Activated naive CD8-positive, alpha-beta T cell (primary cell): Measurements from ENCODE around the gene OXLD1.
A peak's percentile ranks its signal among the peaks of the same experiment; 100 is the strongest.
"Not testable (repeated sequence)": the region's sequence is repeated elsewhere in the genome, so short reads cannot be mapped to it uniquely, and the experiment has no call there.

Experiments
- H3K27ac Mint-ChIP-seq: one replicate; pipeline ENCODE4 v1.8.0; 2021; ENCODE audit warnings: mixed read lengths
- H3K27me3 Mint-ChIP-seq: one replicate; pipeline ENCODE4 v1.8.0; 2021; ENCODE audit warnings: mixed read lengths
- H3K36me3 Mint-ChIP-seq: one replicate; pipeline ENCODE4 v1.8.0; 2021; ENCODE audit warnings: mixed read lengths
- H3K4me1 Mint-ChIP-seq: one replicate; pipeline ENCODE4 v1.8.0; 2021; ENCODE audit warnings: low read depth, mixed read lengths
- H3K4me3 Mint-ChIP-seq: one replicate; pipeline ENCODE4 v1.8.0; 2021; ENCODE audit warnings: mild to moderate bottlenecking, mixed read lengths
- H3K9me3 Mint-ChIP-seq: one replicate; pipeline ENCODE4 v1.8.0; 2021; ENCODE audit warnings: low read depth, mixed read lengths

OXLD1 gene

GRCh38 chr17:81635973-81636504 is 30.4 kb downstream of the OXLD1 start:
- Mint-ChIP-seq H3K4me1 (peaks cover 25% of the 10 kb centered on the region), H3K27ac (peak overlapping the region; percentile 94), H3K9me3 (no peaks in the 10 kb centered on the region), H3K27me3 (no peaks in the 10 kb centered on the region), H3K36me3 (peaks cover 2% of the 10 kb centered on the region), H3K4me3 (peak overlapping the region; percentile 98)

GRCh38 chr17:81635431-81635830 is 31.0 kb downstream of the OXLD1 start:
- peaks cover 25% of the 10 kb centered on the region for H3K4me1 Mint-ChIP-seq
- H3K9me3 Mint-ChIP-seq: no peaks in the 10 kb centered on the region
- H3K36me3 Mint-ChIP-seq: peaks cover 2% of the 10 kb centered on the region
- peak overlapping the region; percentile 98 for H3K4me3 Mint-ChIP-seq
- H3K27ac Mint-ChIP-seq: peak overlapping the region; percentile 58
- H3K27me3 Mint-ChIP-seq: no peaks in the 10 kb centered on the region

GRCh38 chr17:81631482-81631881 is 34.9 kb downstream of the OXLD1 start:
- Mint-ChIP-seq H3K27me3 (no peaks in the 10 kb centered on the region), H3K4me3 (no peak overlapping the region), H3K36me3 (peaks cover 6% of the 10 kb centered on the region), H3K9me3 (no peaks in the 10 kb centered on the region), H3K4me1 (peaks cover 24% of the 10 kb centered on the region), H3K27ac (no peak overlapping the region)

- Mint-ChIP-seq H3K4me3 (no peak overlapping the region), H3K36me3 (peaks cover 12% of the 10 kb centered on the region)
These were observed 36.1 kb downstream of the OXLD1 start for GRCh38 chr17:81630274-81630673.

GRCh38 chr17:81621494-81622130 is 44.8 kb downstream of the OXLD1 start:
- Mint-ChIP-seq H3K36me3 (peaks cover 17% of the 10 kb centered on the region), H3K9me3 (peaks cover 9% of the 10 kb centered on the region), H3K4me3 (no peak overlapping the region), H3K4me1 (peaks cover 24% of the 10 kb centered on the region), H3K27me3 (no peaks in the 10 kb centered on the region), H3K27ac (no peak overlapping the region)

More at GRCh38 chr17:81630274-81630673, 36.1 kb downstream of the OXLD1 start:
- Mint-ChIP-seq H3K9me3 (peaks cover 2% of the 10 kb centered on the region), H3K4me1 (peaks cover 20% of the 10 kb centered on the region), H3K27me3 (no peaks in the 10 kb centered on the region), H3K27ac (no peak overlapping the region)

GRCh38 chr17:81618307-81618706 is 48.1 kb downstream of the OXLD1 start:
- H3K4me1 Mint-ChIP-seq: peaks cover 28% of the 10 kb centered on the region
- not testable (repeated sequence) for H3K9me3 Mint-ChIP-seq, H3K36me3 Mint-ChIP-seq

DNA sequence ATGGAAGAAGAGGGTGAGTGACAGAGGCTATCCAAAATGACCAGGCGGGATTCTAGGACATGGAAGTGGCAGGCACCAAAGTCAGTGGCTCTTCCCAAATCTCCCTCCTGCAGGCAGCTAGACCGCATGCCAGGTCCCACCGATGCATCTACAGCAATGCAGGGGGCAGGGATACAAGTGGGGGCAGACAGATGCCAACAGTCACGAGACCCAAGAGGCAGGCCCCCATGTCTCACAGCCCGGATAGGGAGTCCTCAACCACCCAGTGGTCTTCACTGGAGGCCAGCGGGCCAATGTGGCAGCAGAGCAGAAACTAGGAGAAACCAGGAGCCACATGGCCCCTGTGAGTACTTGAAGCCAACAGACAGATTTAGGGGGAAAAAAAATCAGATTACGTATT is 49.5 kb downstream of the OXLD1 start:
- Mint-ChIP-seq H3K4me3 (no peak overlapping the region), H3K27ac (no peak overlapping the region)

More at GRCh38 chr17:81618307-81618706, 48.1 kb downstream of the OXLD1 start:
- not testable (repeated sequence) for H3K27ac Mint-ChIP-seq, H3K27me3 Mint-ChIP-seq, H3K4me3 Mint-ChIP-seq

GRCh38 chr17:81615401-81615930 is 50.9 kb downstream of the OXLD1 start:
- Mint-ChIP-seq H3K4me1 (peaks cover 30% of the 10 kb centered on the region), H3K4me3 (no peak overlapping the region), H3K27ac (no peak overlapping the region), H3K36me3 (no peaks in the 10 kb centered on the region), H3K27me3 (no peaks in the 10 kb centered on the region), H3K9me3 (no peaks in the 10 kb centered on the region)

More for the DNA sequence above, 49.5 kb downstream of the OXLD1 start:
- Mint-ChIP-seq H3K4me1 (peaks cover 31% of the 10 kb centered on the region), H3K9me3 (no peaks in the 10 kb centered on the region), H3K27me3 (no peaks in the 10 kb centered on the region), H3K36me3 (peaks cover 2% of the 10 kb centered on the region)
